Loucy (cell line): ENCODE results near the gene ZNF423.

Experiments
- H2AFZ ChIP-seq: fragments of 200-600 bp; sonication (generic); 2 replicates; pipeline ENCODE4 v1.6.0; 2016; ENCODE audit warnings: antibody characterized with exemption, mild to moderate bottlenecking, low read length, moderate library complexity
- H3F3A ChIP-seq: fragments of 200-600 bp; 2 replicates; pipeline ENCODE4 v1.6.0; 2016; ENCODE audit warnings: antibody characterized with exemption, low read depth, mild to moderate bottlenecking
- H3K27me3 ChIP-seq: fragments of 200-600 bp; sonication (generic); 2 replicates; pipeline ENCODE4 v1.6.1; 2014; ENCODE audit warnings: low read length, mild to moderate bottlenecking; ENCODE audit not compliant: insufficient read depth, poor library complexity, severe bottlenecking
- H3K36me3 ChIP-seq: fragments of 200-600 bp; sonication (generic); 2 replicates; pipeline ENCODE4 v1.6.1; 2016; ENCODE audit warnings: low read length; ENCODE audit not compliant: insufficient read depth
- H3K4me1 ChIP-seq: fragments of 200-600 bp; sonication (generic); 2 replicates; pipeline ENCODE4 v1.5.1; 2014; ENCODE audit warnings: low read length, mild to moderate bottlenecking; ENCODE audit not compliant: insufficient read depth, poor library complexity, severe bottlenecking
- H3K4me2 ChIP-seq: fragments of 200-600 bp; sonication (generic); 2 replicates; pipeline ENCODE4 v1.6.0; 2014; ENCODE audit warnings: antibody characterized with exemption, low read length, low read depth, mild to moderate bottlenecking; ENCODE audit not compliant: poor library complexity, severe bottlenecking
- H3K4me3 ChIP-seq: fragments of 200-600 bp; sonication (generic); 2 replicates; pipeline ENCODE4 v1.5.1; 2014; ENCODE audit warnings: low read length, mild to moderate bottlenecking, mixed read lengths; ENCODE audit not compliant: poor library complexity, severe bottlenecking
- H3K79me2 ChIP-seq: fragments of 200-600 bp; sonication (generic); 2 replicates; pipeline ENCODE4 v1.6.1; 2014; ENCODE audit warnings: low read length; ENCODE audit not compliant: insufficient read depth
- H3K9ac ChIP-seq: fragments of 200-600 bp; sonication (generic); 2 replicates; pipeline ENCODE4 v1.6.0; 2014; ENCODE audit warnings: mild to moderate bottlenecking, low read depth, low read length, moderate library complexity; ENCODE audit not compliant: poor library complexity, severe bottlenecking
- H3K9me2 ChIP-seq: fragments of 200-600 bp; sonication (generic); replicated peaks from 2 replicates; pipeline ENCODE4 v1.6.1; 2016; ENCODE audit warnings: low read depth, low read length, mixed read lengths
- H3K9me3 ChIP-seq: fragments of 200-600 bp; sonication (generic); 2 replicates; pipeline ENCODE4 v1.6.1; 2014; ENCODE audit warnings: mild to moderate bottlenecking, antibody characterized with exemption, low read length, low read depth; ENCODE audit not compliant: insufficient read depth
- H4K20me1 ChIP-seq: fragments of 200-600 bp; sonication (generic); 2 replicates; pipeline ENCODE4 v1.6.0; 2014; ENCODE audit warnings: antibody characterized with exemption, low read length, mild to moderate bottlenecking; ENCODE audit not compliant: insufficient read depth, poor library complexity, severe bottlenecking
- CTCF ChIP-seq: fragments of 200-600 bp; sonication (generic); conservative IDR thresholded peaks from 2 replicates; pipeline ENCODE4 v1.5.1; 2014; ENCODE audit warnings: mild to moderate bottlenecking, antibody characterized with exemption, low read length
- EZH2phosphoT487 ChIP-seq: fragments of 200-600 bp; IDR thresholded peaks from 2 replicates; pipeline ENCODE4 v1.6.1; 2018; ENCODE audit warnings: antibody characterized with exemption, mild to moderate bottlenecking, moderate library complexity, borderline replicate concordance

ZNF423 gene

GRCh38 chr16:49659356-49659755, 196.6 kb downstream of the ZNF423 start:
- Histone ChIP-seq H3F3A (no peaks in the 10 kb centered on the region), H3K4me2 (no peak overlapping the region), H3K9me2 (no peaks in the 10 kb centered on the region), H3K27me3 (no peaks in the 10 kb centered on the region), H2AFZ (no peak overlapping the region), H3K9ac (no peak overlapping the region), H3K4me1 (no peaks in the 10 kb centered on the region), H3K4me3 (no peak overlapping the region), H3K36me3 (no peaks in the 10 kb centered on the region), H3K9me3 (no peaks in the 10 kb centered on the region), H4K20me1 (no peaks in the 10 kb centered on the region), H3K79me2 (no peaks in the 10 kb centered on the region)
- TF ChIP-seq CTCF (no peak), EZH2phosphoT487 (no peak)

GRCh38 chr16:49658531-49658930, 197.4 kb downstream of the ZNF423 start:
- H3F3A ChIP-seq, result no peaks in the 10 kb centered on the region
- H3K27me3 ChIP-seq, result no peaks in the 10 kb centered on the region
- H3K4me2 ChIP-seq, result no peak overlapping the region
- H2AFZ ChIP-seq, result no peak overlapping the region
- H4K20me1 ChIP-seq, result no peaks in the 10 kb centered on the region
- H3K4me1 ChIP-seq, result no peaks in the 10 kb centered on the region
- TF ChIP-seq CTCF, result no peak
- TF ChIP-seq EZH2phosphoT487, result no peak
- H3K4me3 ChIP-seq, result no peak overlapping the region
- H3K79me2 ChIP-seq, result no peaks in the 10 kb centered on the region
- H3K9me2 ChIP-seq, result no peaks in the 10 kb centered on the region
- no peaks in the 10 kb centered on the region for H3K9me3 ChIP-seq
- no peaks in the 10 kb centered on the region for H3K36me3 ChIP-seq
- H3K9ac ChIP-seq, result no peak overlapping the region

GRCh38 chr16:49657736-49658465, 198.0 kb downstream of the ZNF423 start:
- Histone ChIP-seq H3K4me3 (no peak overlapping the region), H2AFZ (no peak overlapping the region), H3K36me3 (no peaks in the 10 kb centered on the region), H3K27me3 (no peaks in the 10 kb centered on the region), H4K20me1 (no peaks in the 10 kb centered on the region), H3K4me2 (no peak overlapping the region), H3K4me1 (peaks cover 4% of the 10 kb centered on the region), H3F3A (no peaks in the 10 kb centered on the region), H3K9me2 (no peaks in the 10 kb centered on the region), H3K9ac (no peak overlapping the region), H3K79me2 (no peaks in the 10 kb centered on the region), H3K9me3 (no peaks in the 10 kb centered on the region)
- no peak for TF ChIP-seq CTCF
- no peak for TF ChIP-seq EZH2phosphoT487
